Type B pancreatic cell (in vitro differentiated cells): Measurements from ENCODE around the gene NIP7. TPM values are rescaled to one million over a fixed set of nuclear protein-coding genes. Genes with fewer than 3 reads are reported as not detected.

Experiments used
- DNase-seq: peaks from one replicate; pipeline ENCODE4 v3.0.0; 2021; ENCODE audit warnings: mixed read lengths; ENCODE audit not compliant: unreplicated experiment; ENCODE audit errors: extremely low spot score
- H3K27ac Mint-ChIP-seq: 2 replicates; pipeline ENCODE4 v1.8.0; 2021; ENCODE audit warnings: mild to moderate bottlenecking, mixed read lengths
- H3K27me3 Mint-ChIP-seq: 2 replicates; pipeline ENCODE4 v1.8.0; 2021; ENCODE audit warnings: mixed read lengths
- H3K36me3 Mint-ChIP-seq: 2 replicates; pipeline ENCODE4 v1.8.0; 2021; ENCODE audit warnings: mixed read lengths
- H3K4me1 Mint-ChIP-seq: one replicate; pipeline ENCODE4 v1.8.0; 2021; ENCODE audit warnings: mixed read lengths; ENCODE audit not compliant: unreplicated experiment
- H3K4me3 Mint-ChIP-seq: 2 replicates; pipeline ENCODE4 v1.8.0; 2021; ENCODE audit warnings: mild to moderate bottlenecking, mixed read lengths
- H3K9me3 Mint-ChIP-seq: 2 replicates; pipeline ENCODE4 v1.8.0; 2021; ENCODE audit warnings: mixed read lengths
- CTCF ChIP-seq: fragments of 200-600 bp; sonication (generic); conservative IDR thresholded peaks from 2 replicates; pipeline ENCODE4 v1.5.0; 2021; ENCODE audit warnings: antibody characterized with exemption, mild to moderate bottlenecking
- total RNA-seq: library from RNA; stranded (reverse); gene quantifications from 2 replicates; pipeline ENCODE4 v1.2.1, GENCODE V29; 2021; ENCODE audit warnings: low replicate concordance

The NIP7 gene
- total RNA-seq, 1 donor from 2014 or later = 33.2 TPM

- no peak for DNase-seq
- Mint-ChIP-seq H3K27ac (no peak overlapping the region), H3K4me3 (no peak overlapping the region), H3K36me3 (peaks cover 35% of the 10 kb centered on the region), H3K4me1 (peaks cover 7% of the 10 kb centered on the region), H3K9me3 (no peaks in the 10 kb centered on the region), H3K27me3 (no peaks in the 10 kb centered on the region)
- TF ChIP-seq CTCF = no peak
Measured at GRCh38 chr16:69366431-69366830, 26.9 kb downstream of the NIP7 start.

- Mint-ChIP-seq H3K4me1 (peaks cover 2% of the 10 kb centered on the region), H3K9me3 (no peaks in the 10 kb centered on the region), H3K4me3 (no peak overlapping the region), H3K27me3 (no peaks in the 10 kb centered on the region), H3K36me3 (peaks cover 30% of the 10 kb centered on the region), H3K27ac (no peak overlapping the region)
- no peak for TF ChIP-seq CTCF
- DNase-seq = no peak
Measured at GRCh38 chr16:69367980-69368379, 28.4 kb downstream of the NIP7 start.

GRCh38 chr16:69368866-69369265 lies 29.3 kb downstream of the NIP7 start:
- peaks cover 7% of the 10 kb centered on the region for H3K4me1 Mint-ChIP-seq
- no peak overlapping the region for H3K4me3 Mint-ChIP-seq
- H3K27me3 Mint-ChIP-seq = no peaks in the 10 kb centered on the region
- no peak for TF ChIP-seq CTCF
- no peaks in the 10 kb centered on the region for H3K9me3 Mint-ChIP-seq
- H3K36me3 Mint-ChIP-seq = peaks cover 33% of the 10 kb centered on the region
- DNase-seq = no peak
- H3K27ac Mint-ChIP-seq = no peak overlapping the region

- no peaks in the 10 kb centered on the region for H3K27me3 Mint-ChIP-seq
- no peak for DNase-seq
- peaks cover 7% of the 10 kb centered on the region for H3K4me1 Mint-ChIP-seq
- no peak for TF ChIP-seq CTCF
- H3K36me3 Mint-ChIP-seq = peaks cover 29% of the 10 kb centered on the region
- no peak overlapping the region for H3K27ac Mint-ChIP-seq
- H3K9me3 Mint-ChIP-seq = no peaks in the 10 kb centered on the region
- H3K4me3 Mint-ChIP-seq = no peak overlapping the region
Measured at GRCh38 chr16:69371564-69371963, 32.0 kb downstream of the NIP7 start.

GRCh38 chr16:69373019-69373418 lies 33.4 kb downstream of the NIP7 start:
- Mint-ChIP-seq H3K36me3 (peaks cover 29% of the 10 kb centered on the region), H3K4me3 (no peak overlapping the region), H3K27me3 (no peaks in the 10 kb centered on the region), H3K9me3 (no peaks in the 10 kb centered on the region), H3K27ac (no peak overlapping the region), H3K4me1 (peaks cover 7% of the 10 kb centered on the region)
- no peak for DNase-seq
- TF ChIP-seq CTCF = no peak
